ENCODE data around the gene GABRD.

The GABRD gene

GRCh38 chr1:1985375-1986050 is 33.6 kb upstream of the GABRD start:
- DNase-seq, result no peak

DNA sequence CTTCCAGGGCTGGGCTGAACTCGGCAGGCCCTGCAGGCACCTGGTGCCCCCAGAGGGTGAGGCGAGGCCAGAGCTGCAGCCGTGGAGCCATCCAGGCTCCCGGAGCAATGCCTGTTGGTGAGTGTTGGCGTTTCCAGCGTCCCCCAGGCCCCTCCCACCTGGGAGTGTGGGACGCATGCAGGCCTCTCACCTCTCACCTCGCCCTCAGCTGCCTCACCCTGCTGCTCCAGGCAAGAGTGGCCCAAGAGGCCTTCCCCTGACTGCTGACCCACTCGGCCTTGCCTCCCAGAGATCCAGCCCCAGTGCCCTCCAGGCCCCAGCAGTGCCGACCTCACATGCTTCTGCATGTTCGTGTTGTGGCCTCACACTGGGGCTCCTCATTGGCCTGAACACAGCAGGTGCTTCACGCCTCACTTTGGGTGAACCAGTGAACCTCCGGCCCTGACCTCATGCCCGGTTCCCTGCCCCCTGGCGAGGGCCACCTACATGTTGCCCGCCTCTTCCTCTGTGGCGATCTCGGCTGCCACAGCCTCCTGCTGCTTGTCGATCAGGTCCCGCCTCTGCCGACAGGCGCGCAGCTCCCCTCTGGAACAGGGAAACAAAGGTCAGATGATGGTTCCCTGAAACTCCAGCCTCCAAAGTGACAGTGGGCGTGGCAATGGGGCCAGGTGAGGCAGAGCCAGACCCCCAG is 32.5 kb upstream of the GABRD start:
- no peak for DNase-seq

GRCh38 chr1:1987142-1987510 is 32.0 kb upstream of the GABRD start:
- no peak for DNase-seq

GRCh38 chr1:1988061-1988945 is 30.8 kb upstream of the GABRD start:
- no peak for DNase-seq

- DNase-seq, result no peak
Measured at GRCh38 chr1:1989102-1989542, 30.0 kb upstream of the GABRD start.

GRCh38 chr1:1989789-1990188 is 29.4 kb upstream of the GABRD start:
- no peak for DNase-seq

GRCh38 chr1:1990222-1990621 is 28.9 kb upstream of the GABRD start:
- no peak for DNase-seq

DNA sequence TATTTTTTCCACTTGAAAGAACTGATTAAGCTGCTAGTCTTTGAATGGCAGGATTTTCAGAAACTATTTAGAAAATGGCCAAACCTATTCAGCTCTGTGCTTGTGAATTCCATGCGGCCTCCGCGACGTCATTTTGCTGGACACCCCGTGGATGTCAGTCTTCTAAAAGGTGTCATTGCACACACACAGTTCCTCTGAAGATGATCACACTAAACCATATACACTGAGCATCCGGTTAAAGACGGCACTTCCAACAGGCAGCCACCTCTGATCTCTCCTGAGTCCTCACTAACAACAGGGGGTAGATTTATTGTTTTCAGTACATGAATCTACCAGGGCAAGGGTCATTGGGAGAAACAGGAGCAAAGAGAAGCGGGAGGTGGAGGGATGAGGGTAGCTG is 24.6 kb upstream of the GABRD start:
- DNase-seq, result no peak

- DNase-seq, result no peak
Measured at GRCh38 chr1:1996207-1996651, 22.9 kb upstream of the GABRD start.

GRCh38 chr1:1997576-1997975 is 21.6 kb upstream of the GABRD start:
- no peak for DNase-seq

DNA sequence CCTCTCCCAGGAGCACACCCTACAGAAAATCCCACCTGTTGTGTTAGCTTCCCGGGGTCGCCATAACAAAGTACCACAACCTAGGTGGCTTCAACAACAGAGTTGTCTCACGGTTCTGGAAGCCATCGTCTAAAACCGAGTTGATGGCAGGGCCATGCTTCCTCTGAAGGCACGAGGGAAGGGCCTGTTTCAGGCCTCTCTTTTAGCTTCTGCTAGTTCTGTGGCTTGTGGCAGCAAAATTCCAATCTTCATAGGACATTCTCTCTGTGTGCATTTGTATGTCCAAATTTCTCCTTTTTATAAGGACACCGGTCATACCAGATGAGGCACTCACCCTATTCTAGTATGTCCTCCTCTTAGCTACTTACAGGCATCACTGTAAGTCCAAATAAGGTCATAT is 18.7 kb upstream of the GABRD start:
- DNase-seq, result no peak

DNA sequence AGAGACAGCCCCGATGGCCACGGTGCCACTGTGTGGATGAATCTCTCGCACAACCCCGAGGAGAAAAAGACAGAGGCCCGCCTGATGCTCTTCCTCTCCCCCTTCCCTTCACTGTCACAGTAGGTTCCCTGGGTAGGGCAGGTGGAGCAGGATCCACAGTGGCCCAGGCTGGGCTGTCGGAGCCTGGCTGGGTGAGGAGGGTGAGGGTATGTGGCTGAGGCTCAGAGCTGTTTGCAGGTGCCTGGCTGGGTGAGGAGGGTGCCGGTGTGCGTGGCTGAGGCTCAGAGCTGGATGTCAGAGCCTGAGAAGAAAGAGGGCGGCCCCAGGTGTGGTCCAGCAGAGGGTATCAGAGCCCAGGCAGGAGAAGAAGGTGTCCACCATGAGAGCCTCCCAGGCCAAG is 18.3 kb upstream of the GABRD start:
- DNase-seq, result no peak

DNA sequence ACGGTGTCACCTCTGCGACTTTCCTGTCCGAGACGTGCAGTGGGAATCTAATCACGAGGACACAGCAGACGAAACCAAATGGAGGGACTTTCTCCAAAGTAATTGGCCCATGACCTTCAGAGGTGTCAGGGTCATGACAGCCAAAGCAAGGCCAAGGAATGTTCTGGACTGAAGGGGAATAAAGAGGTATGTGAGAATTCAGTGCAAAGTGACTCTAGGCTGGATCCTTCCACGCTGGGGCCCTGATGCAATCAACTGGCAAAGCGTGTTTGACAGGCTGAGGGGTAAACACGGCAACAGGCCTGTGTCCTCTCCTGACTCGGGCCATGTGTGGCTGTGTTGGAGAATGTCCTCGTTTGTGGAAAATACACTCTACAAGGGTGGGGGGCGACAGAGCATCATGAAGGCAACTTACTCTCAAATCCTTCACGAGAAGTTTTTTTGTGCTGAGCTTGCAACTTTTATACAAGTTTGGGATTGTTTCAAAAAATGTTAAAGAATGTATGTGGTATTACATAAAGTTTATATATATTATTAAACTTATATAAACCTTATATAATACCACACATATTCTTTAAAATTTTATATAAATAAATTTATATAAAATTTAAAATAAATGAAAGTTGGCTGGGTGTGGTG is 17.3 kb upstream of the GABRD start:
- DNase-seq, result no peak

DNA sequence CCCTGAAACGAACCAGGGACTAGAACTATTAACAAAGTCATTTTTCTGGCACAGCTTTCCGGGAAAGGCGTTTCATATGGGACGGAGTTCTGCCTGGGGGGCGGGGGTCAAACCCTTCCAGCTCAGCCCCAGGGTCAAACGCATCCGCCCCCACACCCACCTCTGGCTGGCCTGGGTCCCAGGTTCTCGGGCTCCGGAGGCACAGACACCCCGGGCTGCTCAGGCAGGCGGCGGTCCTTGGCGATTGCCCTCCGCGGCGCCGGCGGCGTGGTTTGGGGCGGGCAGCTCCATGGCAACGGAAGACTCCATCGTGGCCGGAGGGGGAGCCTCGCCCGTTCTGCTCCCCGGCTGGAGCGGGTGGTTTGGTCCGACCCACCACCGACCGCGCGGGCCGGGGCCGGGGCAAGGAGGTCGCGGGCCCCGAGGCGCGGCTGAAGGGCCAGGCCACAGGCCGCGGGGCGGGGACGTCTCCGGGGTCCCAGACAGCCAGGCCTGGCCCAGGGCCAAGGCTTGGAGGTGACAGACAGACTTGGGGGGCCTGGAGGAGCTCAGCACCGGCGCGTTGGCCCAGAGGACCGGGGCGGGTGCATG is 15.5 kb upstream of the GABRD start, which contains the start of gene CFAP74:
TSS of gene CFAP74 (minus strand) at position 246 of the 591 bp plus-strand sequence. CDS start 12,830 bp downstream, outside the sequence.
- DNase-seq, result no peak

DNA sequence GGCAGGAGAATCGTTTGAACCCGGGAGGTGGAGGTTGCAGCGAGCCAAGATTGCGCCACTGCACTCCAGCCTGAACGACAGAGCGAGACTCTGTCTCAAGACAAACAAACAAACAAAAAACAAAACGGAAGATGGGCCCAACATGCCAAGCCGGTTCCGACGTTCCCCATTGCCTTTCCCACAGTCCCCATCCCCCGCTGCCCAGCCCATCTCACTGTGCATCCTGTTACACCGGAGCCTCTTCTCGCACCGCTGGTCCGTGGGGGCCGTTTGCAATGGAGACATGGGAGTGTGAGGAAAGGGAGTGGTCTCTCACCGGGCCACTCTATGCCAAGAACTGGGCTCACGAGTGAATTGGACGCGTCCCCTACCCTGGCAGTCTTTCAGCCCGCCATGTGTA is 14.3 kb upstream of the GABRD start:
- no peak for DNase-seq

GRCh38 chr1:2009101-2010053 is 9.8 kb upstream of the GABRD start:
- no peak for DNase-seq

DNA sequence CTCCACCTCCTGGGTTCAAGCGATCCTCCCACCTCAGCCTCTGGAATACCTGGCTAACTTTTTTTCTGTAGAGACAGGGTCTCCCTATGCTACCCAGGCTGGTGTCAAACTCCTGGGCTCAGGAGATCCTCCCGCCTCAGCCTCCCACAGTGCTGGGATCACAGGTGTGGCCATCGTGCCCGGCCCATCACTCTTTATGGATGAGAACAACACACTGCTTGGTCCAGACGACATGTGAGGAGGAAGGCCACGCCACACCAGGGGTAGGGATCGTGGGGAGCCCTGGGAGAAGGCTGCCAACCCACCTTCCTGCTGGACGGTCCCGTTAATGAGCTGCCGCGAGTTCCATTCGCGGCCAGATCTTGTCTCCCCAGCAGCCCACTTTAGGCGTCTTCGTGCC is 5.0 kb upstream of the GABRD start:
- DNase-seq, result no peak

DNA sequence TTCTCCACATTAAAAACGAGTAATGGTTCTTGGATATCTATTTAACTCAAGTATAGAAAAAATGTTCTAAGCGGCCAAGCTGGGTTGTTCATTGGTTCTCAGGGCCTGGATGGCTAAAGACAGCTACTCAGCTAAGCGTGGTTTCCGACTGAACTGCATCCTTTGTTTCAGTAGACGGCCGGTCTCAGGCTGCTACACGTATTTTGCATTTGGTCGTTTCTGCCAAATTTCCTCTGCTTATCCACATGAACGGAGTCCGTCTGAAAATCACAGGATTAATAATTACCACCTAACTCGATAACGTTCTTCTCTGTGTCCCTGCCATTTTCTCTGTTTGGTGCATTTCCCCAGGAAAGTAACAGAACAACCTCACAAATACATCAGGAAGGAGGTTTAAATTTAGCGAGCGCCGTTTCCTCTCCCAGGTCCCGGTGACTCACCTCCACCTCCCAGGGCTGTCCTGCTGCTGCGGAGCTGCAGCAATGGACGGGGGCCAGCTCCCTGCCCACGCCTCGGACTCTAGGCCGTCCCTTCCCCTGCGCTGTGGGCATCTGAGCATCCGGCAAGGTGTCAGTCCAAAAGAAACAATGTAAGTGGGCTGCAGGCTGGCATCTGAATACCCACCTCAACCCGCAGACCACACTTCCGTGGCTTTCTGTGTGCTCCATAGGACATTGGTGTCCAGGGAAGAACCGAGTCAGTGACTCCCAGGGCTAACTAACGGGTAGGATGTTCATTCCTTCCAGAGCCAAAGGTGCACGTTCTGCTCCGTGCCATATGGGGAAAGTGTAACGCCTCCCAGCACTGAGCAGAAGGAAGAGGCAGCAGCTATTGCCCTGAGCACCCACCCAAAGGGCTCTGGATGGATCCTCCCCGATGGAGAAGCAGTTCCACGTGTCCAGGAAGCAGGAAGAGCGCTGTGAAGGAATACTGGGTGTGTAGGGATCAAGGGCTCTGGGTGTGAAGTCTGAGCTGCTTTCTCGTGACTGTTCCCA is 4.1 kb upstream of the GABRD start:
- no peak for DNase-seq

GRCh38 chr1:2016123-2016522 is 3.0 kb upstream of the GABRD start:
- no peak for DNase-seq

Measured in CD4-positive, alpha-beta T cell treated with Interleukin-10 for 1 hour (primary cell).